ENCODE data around the gene RALGAPA2.

DNA sequence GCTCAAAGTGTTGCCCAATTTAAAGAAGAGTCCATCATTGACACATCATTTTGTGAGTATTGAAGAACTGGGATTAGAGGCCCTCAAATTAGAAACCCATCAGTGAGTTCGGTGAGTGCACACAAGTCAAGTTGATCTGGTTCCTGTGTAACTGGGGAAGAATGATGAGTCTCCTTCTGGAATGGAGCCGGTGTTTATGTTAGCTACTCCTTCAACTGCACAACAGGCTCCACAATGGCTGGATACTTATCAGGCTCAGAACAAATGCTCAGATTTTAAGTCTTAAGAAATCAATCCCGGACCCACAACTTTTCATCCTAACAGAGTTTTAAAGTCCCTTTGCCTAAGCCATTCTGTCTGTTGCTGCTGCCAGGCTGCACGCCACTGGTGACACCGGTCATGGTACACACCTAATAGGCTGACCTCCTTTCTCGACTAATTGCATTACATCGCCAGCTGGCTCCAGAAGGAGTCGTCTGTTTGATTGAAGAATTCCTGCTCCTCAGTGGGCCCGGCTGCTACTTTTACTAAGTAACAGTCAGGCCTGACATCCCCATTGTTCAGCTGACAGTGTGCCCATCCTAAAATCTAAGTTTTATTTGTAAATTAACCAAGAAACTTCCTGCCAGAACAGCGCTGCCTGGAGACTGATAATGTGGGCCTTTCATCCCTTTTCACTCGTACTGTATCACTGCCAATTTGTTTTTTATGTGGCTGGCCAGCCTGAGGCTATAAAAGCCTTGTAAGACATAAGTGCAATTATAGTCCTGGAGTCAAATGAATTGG is 214.2 kb downstream of the RALGAPA2 start:
- TF ChIP-seq, protein P1, sequence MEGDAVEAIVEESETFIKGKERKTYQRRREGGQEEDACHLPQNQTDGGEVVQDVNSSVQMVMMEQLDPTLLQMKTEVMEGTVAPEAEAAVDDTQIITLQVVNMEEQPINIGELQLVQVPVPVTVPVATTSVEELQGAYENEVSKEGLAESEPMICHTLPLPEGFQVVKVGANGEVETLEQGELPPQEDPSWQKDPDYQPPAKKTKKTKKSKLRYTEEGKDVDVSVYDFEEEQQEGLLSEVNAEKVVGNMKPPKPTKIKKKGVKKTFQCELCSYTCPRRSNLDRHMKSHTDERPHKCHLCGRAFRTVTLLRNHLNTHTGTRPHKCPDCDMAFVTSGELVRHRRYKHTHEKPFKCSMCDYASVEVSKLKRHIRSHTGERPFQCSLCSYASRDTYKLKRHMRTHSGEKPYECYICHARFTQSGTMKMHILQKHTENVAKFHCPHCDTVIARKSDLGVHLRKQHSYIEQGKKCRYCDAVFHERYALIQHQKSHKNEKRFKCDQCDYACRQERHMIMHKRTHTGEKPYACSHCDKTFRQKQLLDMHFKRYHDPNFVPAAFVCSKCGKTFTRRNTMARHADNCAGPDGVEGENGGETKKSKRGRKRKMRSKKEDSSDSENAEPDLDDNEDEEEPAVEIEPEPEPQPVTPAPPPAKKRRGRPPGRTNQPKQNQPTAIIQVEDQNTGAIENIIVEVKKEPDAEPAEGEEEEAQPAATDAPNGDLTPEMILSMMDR (IDR thresholded peaks at IDR 0.05; ENCODE audit: extremely low read depth in 1 of 2, insufficient read depth in 1 of 2, low read depth in 1 of 2, low read length in 2 of 2), result no peak
- TF ChIP-seq POLR2AphosphoS5 (IDR thresholded peaks at IDR 0.05; ENCODE audit: insufficient read depth, low read depth, low read length) (no peak), POLR2A (IDR thresholded peaks at IDR 0.05; ENCODE audit: low read depth, low read length) (no peak)

Measured in endothelial cell of umbilical vein (primary cell).